Sigmoid colon (tissue), 7 donors: ENCODE results near the gene SNX15. TPM values are rescaled to one million over a fixed set of nuclear protein-coding genes. Genes with fewer than 3 reads are reported as not detected.
"Not testable (repeated sequence)": the region's sequence is repeated elsewhere in the genome, so short reads cannot be mapped to it uniquely, and the experiment has no call there.

ENCODE experiments used
- DNase-seq: peaks from one replicate; pipeline ENCODE4 v3.0.0-alpha.2; 2019
- H3K27ac ChIP-seq, 4 donors: fragments of 200-600 bp; sonication (generic); one replicate each; pipeline ENCODE4 v1.5.1; 2016 to 2019; ENCODE audit warnings: mild to moderate bottlenecking in 1 of 4
- H3K27me3 ChIP-seq, 3 donors: fragments of 200-600 bp; sonication (generic); one replicate each; pipeline ENCODE4 v1.5.1; 2019; ENCODE audit warnings: mild to moderate bottlenecking in 1 of 3
- H3K36me3 ChIP-seq, 4 donors: fragments of 200-600 bp; sonication (generic); one replicate each; pipeline ENCODE4 v1.5.1; 2016 to 2019
- H3K4me1 ChIP-seq, 4 donors: fragments of 200-600 bp; sonication (generic); one replicate each; pipeline ENCODE4 v1.5.1; 2017 to 2019
- H3K4me3 ChIP-seq, 4 donors: fragments of 200-600 bp; sonication (generic); one replicate each; pipeline ENCODE4 v1.5.1; 2017 to 2019; ENCODE audit warnings: mild to moderate bottlenecking in 2 of 4, moderate library complexity in 1 of 4
- H3K9me3 ChIP-seq, 4 donors: fragments of 200-600 bp in 3 of 4; sonication (generic) in 3 of 4; one replicate each; pipeline versions ENCODE4 v1.5.1 to v1.6.1; 2013 to 2019
- EP300 ChIP-seq, 4 donors: sonication (generic); formaldehyde crosslinking; IDR thresholded peaks; one replicate each; pipeline ENCODE4 v1.6.1; 2017; ENCODE audit warnings: antibody characterized with exemption in 4 of 4
- POLR2A ChIP-seq, 2 donors: fragments of 450-650 bp; IDR thresholded peaks; one replicate each; pipeline ENCODE4 v1.6.1; 2016; ENCODE audit warnings: antibody characterized with exemption in 2 of 2, mild to moderate bottlenecking in 2 of 2, moderate library complexity in 2 of 2
- POLR2AphosphoS5 ChIP-seq, 4 donors: sonication (generic); formaldehyde crosslinking; IDR thresholded peaks; one replicate each; pipeline ENCODE4 v1.6.1; 2017; ENCODE audit warnings: antibody characterized with exemption in 4 of 4
- WGBS, 2 donors: extraction: QIAGEN DNeasy Blood & Tissue Kit; methylation state at CpG; one replicate each; pipeline ENCODE4 v1.1.7; 2013; 5-methylcytosine and 5-hydroxymethylcytosine counted together
- intact Hi-C: fragments of 100-400 bp; cut with DNase I; formaldehyde crosslinking; loops from one replicate; pipeline ENCODE4 v1.15.1; 2023
- polyA plus RNA-seq, 3 donors: library from polyadenylated mRNA; stranded (reverse); fragments of 200-250 nt; gene quantifications; one replicate each; pipeline ENCODE4 v1.2.3, GENCODE V29; 2013
- total RNA-seq, 4 donors: library from RNA; depleted of rRNA; stranded (reverse); fragments of >200 nt; gene quantifications; one replicate each; pipeline ENCODE4 v1.1.0, GENCODE V29; 2016
- TF ChIP-seq, protein P1 (sequence below), 4 experiments: fragments of 450-650 bp in 3 of 4; fragments of 200-600 bp in 1 of 4; IDR thresholded peaks; one replicate each; pipeline ENCODE4 v1.5.1; 2016 to 2019; ENCODE audit warnings: antibody characterized with exemption in 4 of 4, mild to moderate bottlenecking in 3 of 4, moderate library complexity in 2 of 4
- donor health status: healthy with polysubstance abuse.
- donor health status: Bipolar disorder and iron deficiency.
- donor health status: healthy.

Gene SNX15
- total and polyA plus RNA-seq, 7 donors: 20.1 to 36.6 (median 27.6) TPM

DNA sequence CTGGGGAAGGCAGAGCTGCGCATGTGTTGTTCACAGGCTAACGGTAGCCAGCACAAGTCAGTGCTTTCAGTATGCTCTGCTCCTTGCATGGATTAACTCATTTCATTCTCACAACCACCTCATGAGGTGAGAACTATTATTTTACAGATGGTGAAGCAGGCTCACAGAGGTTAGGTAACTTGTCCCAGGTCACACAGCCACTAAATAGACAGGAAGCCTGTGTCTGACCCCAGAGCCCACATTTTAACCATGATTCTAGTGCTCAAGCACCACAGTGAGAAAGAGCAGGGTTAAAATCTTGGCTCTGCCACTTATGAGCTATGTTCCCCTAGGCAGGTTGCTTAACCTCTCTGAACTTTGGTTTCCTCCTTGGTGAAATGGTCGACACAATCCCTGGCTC is 6.2 kb upstream of the SNX15 start:
- no peak for TF ChIP-seq EP300 (IDR thresholded peaks at IDR 0.05)
- no peak for TF ChIP-seq POLR2AphosphoS5 (IDR thresholded peaks at IDR 0.05)
- TF ChIP-seq POLR2A (IDR thresholded peaks at IDR 0.05): no peak
- TF ChIP-seq, protein P1, sequence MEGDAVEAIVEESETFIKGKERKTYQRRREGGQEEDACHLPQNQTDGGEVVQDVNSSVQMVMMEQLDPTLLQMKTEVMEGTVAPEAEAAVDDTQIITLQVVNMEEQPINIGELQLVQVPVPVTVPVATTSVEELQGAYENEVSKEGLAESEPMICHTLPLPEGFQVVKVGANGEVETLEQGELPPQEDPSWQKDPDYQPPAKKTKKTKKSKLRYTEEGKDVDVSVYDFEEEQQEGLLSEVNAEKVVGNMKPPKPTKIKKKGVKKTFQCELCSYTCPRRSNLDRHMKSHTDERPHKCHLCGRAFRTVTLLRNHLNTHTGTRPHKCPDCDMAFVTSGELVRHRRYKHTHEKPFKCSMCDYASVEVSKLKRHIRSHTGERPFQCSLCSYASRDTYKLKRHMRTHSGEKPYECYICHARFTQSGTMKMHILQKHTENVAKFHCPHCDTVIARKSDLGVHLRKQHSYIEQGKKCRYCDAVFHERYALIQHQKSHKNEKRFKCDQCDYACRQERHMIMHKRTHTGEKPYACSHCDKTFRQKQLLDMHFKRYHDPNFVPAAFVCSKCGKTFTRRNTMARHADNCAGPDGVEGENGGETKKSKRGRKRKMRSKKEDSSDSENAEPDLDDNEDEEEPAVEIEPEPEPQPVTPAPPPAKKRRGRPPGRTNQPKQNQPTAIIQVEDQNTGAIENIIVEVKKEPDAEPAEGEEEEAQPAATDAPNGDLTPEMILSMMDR (IDR thresholded peaks at IDR 0.05): no peak
- H3K36me3 ChIP-seq: peaks cover 9 to 48% (median 25%) of the 10 kb centered on the region in 4 donors
- peaks cover 0 to 2% (median 0%) of the 10 kb centered on the region in 4 donors for H3K4me1 ChIP-seq
- H3K9me3 ChIP-seq: no peaks in the 10 kb centered on the region
- 86 to 90% methylated on average over 3 of the region's 3 CpGs for WGBS, 2 donors
- no peaks in the 10 kb centered on the region for H3K27me3 ChIP-seq
- intact Hi-C loops: no loop called here
- no peak overlapping the region for H3K27ac ChIP-seq
- DNase-seq: no peak
- H3K4me3 ChIP-seq: no peak overlapping the region

DNA sequence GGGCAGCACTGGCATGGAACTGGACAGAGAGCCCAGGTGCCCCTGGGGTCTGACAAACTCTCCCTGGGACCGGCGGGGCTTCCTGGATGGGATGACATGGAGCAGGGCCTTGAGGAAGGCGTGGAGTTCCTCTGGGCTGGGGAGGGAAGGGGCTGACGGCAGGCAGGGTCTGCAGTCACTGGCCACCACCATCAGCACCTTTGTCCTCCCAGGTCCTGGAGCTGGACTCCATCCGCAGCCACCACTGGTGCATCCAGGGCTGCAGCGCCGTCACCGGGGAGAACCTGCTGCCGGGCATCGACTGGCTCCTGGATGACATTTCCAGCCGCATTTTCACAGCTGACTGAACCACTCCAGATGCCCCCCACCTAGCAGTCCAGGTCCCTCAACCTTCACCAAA is 5.7 kb upstream of the SNX15 start:
- peaks cover 9 to 48% (median 25%) of the 10 kb centered on the region in 4 donors for H3K36me3 ChIP-seq
- DNase-seq: no peak
- H3K9me3 ChIP-seq: no peaks in the 10 kb centered on the region
- intact Hi-C loops: no loop called here
- no peak overlapping the region for H3K27ac ChIP-seq
- H3K4me1 ChIP-seq: peaks cover 0 to under 1% (median 0%) of the 10 kb centered on the region in 4 donors
- H3K27me3 ChIP-seq: no peaks in the 10 kb centered on the region
- TF ChIP-seq EP300 (IDR thresholded peaks at IDR 0.05): no peak
- 96 to 97% methylated on average over 11 of the region's 11 CpGs for WGBS, 2 donors
- no peak overlapping the region for H3K4me3 ChIP-seq

DNA sequence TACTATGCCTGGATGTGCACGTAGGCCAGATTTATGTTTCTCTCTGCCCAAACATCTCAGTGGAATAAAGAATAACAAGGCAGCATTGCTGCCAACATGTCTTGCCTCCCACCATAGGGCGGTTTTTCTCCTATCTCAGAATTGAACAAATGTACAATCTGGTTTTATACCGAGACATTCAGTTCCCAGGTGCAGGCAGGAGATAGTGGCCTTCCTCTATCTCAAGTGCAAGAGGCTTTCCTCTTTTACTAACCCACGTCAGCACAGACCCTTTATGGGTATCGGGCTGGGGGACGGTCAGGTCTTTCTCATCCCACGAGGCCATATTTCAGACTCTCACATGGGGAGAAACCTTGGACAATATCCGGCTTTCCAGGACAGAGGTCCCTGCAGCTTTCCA is 3.7 kb upstream of the SNX15 start:
- WGBS, 2 donors: 72 to 82% methylated on average over 8 of the region's 8 CpGs
- H3K27ac ChIP-seq, H3K9me3 ChIP-seq, intact Hi-C loops, H3K4me3 ChIP-seq, H3K27me3 ChIP-seq, DNase-seq: not testable (repeated sequence)
- Histone ChIP-seq H3K4me1 (peaks cover 0 to 14% (median 10%) of the 10 kb centered on the region in 4 donors), H3K36me3 (peaks cover 9 to 44% (median 21%) of the 10 kb centered on the region in 4 donors)

DNA sequence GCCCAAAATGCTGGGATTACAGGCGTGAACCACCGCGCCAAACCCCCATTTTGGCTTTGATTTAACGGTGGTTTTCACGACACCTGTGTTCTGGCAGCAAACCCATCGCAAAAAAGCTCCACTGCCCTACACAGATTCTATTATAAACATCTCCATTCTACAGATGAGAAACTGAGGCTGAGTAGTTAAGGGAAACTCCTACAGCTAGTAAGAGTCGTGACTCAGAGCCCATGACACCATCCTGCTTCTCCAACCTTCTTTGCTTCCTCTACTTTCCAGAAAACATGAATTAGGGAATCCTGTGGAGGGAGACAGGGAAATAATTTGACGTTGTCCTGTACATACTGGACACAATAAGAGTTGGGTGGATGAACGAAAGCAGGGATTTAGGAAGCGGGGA is 429 bp upstream of the SNX15 start:
- peaks cover 1 to 21% (median 8%) of the 10 kb centered on the region in 4 donors for H3K36me3 ChIP-seq
- TF ChIP-seq POLR2A (IDR thresholded peaks at IDR 0.05) (no peak), POLR2AphosphoS5 (IDR thresholded peaks at IDR 0.05) (no peak), EP300 (IDR thresholded peaks at IDR 0.05) (no peak)
- TF ChIP-seq, protein P1 (IDR thresholded peaks at IDR 0.05): no peak
- DNase-seq: no peak
- H3K27me3 ChIP-seq: no peaks in the 10 kb centered on the region
- intact Hi-C loops: loop anchor here (1.0 to 5.0 kb wide), 5 partner anchors 13 to 103 kb away; partner anchors contain the start of genes ARL2, CDCA5, FAU and MRPL49
- peaks cover 0 to 21% (median 16%) of the 10 kb centered on the region in 4 donors for H3K4me1 ChIP-seq
- H3K4me3 ChIP-seq: peak overlapping the region; percentile 57 to 68 (median 62)
- 57 to 67% methylated on average over 10 of the region's 10 CpGs for WGBS, 2 donors
- peak overlapping the region; percentile 86 to 95 (median 90) for H3K27ac ChIP-seq
- H3K9me3 ChIP-seq: no peaks in the 10 kb centered on the region

DNA sequence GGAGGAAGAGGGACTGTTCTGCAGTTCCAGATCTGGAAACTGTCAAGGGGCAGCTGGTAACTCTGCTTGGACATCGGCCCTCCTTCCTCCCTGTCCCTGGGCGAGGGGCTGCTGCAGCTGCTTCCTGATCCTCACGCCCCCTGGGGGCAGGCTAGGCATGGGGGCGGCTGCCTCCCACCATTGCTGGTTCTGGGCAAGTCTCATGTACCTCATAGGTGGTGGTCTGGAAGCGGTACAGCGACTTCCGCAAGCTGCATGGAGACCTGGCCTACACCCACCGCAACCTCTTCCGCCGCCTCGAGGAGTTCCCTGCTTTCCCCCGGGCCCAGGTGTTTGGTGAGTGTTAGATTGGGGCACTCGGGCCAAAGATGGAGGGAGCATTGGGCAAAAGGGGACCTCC is 5.0 kb downstream of the SNX15 start:
- Histone ChIP-seq H3K36me3 (peaks cover 28 to 62% (median 41%) of the 10 kb centered on the region in 4 donors), H3K27ac (no peak overlapping the region), H3K4me3 (no peak overlapping the region), H3K9me3 (no peaks in the 10 kb centered on the region), H3K4me1 (peaks cover 0 to 14% (median 13%) of the 10 kb centered on the region in 4 donors), H3K27me3 (no peaks in the 10 kb centered on the region)
- TF ChIP-seq POLR2AphosphoS5 (IDR thresholded peaks at IDR 0.05): no peak
- no peak for TF ChIP-seq EP300 (IDR thresholded peaks at IDR 0.05)
- TF ChIP-seq POLR2A (IDR thresholded peaks at IDR 0.05): no peak
- TF ChIP-seq, protein P1 (IDR thresholded peaks at IDR 0.05): no peak
- DNase-seq: no peak
- 86 to 88% methylated on average over 13 of the region's 13 CpGs for WGBS, 2 donors
- intact Hi-C loops: no loop called here

DNA sequence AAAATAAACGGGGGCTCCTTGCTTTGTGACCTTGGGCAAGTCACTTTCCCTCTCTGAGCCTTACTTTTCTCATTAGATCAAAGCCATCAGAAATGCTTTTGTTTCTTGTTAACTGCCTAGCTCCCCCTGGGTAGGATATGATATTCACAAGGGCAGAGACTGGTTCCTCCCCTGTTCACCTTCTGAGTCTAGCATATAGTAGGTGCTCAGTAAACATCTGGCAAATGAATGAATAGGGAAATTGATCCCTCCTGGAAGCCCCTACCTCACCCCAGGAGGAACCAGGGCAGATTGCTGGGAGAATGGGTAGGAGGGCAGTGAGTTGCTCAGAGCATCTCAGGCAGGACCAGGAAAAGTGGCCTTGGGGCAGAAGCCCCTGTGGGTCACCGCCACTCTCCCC is 7.2 kb downstream of the SNX15 start:
- Histone ChIP-seq H3K9me3 (no peaks in the 10 kb centered on the region), H3K4me1 (peaks cover 0 to 4% (median 0%) of the 10 kb centered on the region in 4 donors), H3K27ac (no peak overlapping the region), H3K36me3 (peaks cover 31 to 83% (median 53%) of the 10 kb centered on the region in 4 donors), H3K27me3 (no peaks in the 10 kb centered on the region), H3K4me3 (no peak overlapping the region)
- TF ChIP-seq, protein P1 (IDR thresholded peaks at IDR 0.05): no peak
- DNase-seq: no peak
- intact Hi-C loops: no loop called here
- WGBS, 2 donors: 86 to 92% methylated on average over 2 of the region's 2 CpGs
